ENCODE results near the gene VPS25.

VPS25 gene

DNA sequence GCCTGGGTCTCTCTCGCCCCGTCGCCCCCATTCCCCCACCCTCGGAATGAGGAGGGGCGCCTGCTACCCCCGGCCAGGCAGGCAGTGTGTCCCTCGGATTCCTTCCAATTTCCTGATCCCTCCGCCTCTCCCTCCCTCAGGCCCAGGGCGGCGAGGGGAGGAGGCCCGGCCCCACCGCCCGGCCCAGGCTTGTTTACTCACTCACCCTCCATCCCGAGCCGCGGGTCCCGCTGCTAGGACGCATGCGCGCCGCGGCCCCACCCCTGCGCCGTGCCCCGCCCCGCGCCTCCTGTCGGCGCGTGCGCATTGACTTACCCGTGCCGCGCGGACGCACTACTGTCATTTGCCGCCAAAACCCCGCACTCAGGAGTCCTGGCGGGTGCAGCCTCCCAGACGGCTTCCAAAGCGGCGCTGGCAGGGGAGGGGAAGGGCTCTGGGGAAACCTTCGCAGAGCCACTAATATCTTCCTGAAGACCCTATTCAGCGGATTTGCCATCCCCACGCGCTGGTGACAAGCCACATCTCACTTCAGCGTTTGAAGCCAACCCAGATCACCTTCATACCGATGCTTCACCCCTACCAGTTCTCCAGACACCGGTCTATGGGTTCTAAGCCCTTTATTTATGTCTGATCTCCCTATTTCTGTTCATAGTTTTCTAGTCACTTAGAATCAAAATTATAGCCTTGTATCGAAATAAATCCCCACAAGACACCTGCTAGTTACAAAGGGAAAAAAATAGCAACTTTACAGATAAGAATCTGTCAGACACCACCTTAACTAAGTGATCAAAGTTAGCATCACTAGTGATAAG is 28.2 kb upstream of the VPS25 start, which contains the start of gene EZH1 (continued):
- TF ChIP-seq ZNF629 (tag by site-specific recombination; IDR thresholded peaks at IDR 0.05) (no peak), ZNF202 (tag by site-specific recombination; IDR thresholded peaks at IDR 0.05; ENCODE audit: borderline replicate concordance) (no peak), RBAK (tag by site-specific recombination; IDR thresholded peaks at IDR 0.05) (no peak), GFI1B (tag by site-specific recombination; IDR thresholded peaks at IDR 0.05) (no peak), ZBTB7A (tag by site-specific recombination; IDR thresholded peaks at IDR 0.05; ENCODE audit: low read depth) (no peak), ZNF114 (tag by site-specific recombination; IDR thresholded peaks at IDR 0.05) (no peak), ZNF169 (tag by site-specific recombination; IDR thresholded peaks at IDR 0.05) (no peak), ZNF146 (tag by site-specific recombination; IDR thresholded peaks at IDR 0.05) (no peak), ZEB2 (tag by site-specific recombination; IDR thresholded peaks at IDR 0.05) (0 out of 2 replicates have a peak, but pooled peaks have one; percentile 39), OVOL3 (tag by site-specific recombination; IDR thresholded peaks at IDR 0.05) (no peak), ZNF48 (tag by site-specific recombination; IDR thresholded peaks at IDR 0.05) (no peak), ZNF140 (tag by site-specific recombination; IDR thresholded peaks at IDR 0.05) (no peak), ZNF777 (tag by site-specific recombination; IDR thresholded peaks at IDR 0.05; ENCODE audit: borderline replicate concordance) (peak; percentile 92), ZNF37A (tag by site-specific recombination; IDR thresholded peaks at IDR 0.05) (no peak), ZNF10 (tag by site-specific recombination; IDR thresholded peaks at IDR 0.05) (no peak), ZNF501 (tag by site-specific recombination; IDR thresholded peaks at IDR 0.05) (no peak; the same call in 1 of the 2 replicates), BCL11B (tag by site-specific recombination; IDR thresholded peaks at IDR 0.05; ENCODE audit: low read depth) (no peak), ZNF677 (tag by site-specific recombination; IDR thresholded peaks at IDR 0.05) (no peak), YY2 (tag by site-specific recombination; IDR thresholded peaks at IDR 0.05) (no peak), ZIC2 (tag by site-specific recombination; IDR thresholded peaks at IDR 0.05) (peak; percentile 17; the same call in 1 of the 2 replicates), ZNF433 (tag by site-specific recombination; IDR thresholded peaks at IDR 0.05; ENCODE audit: low read depth) (no peak), ZNF529 (tag by site-specific recombination; IDR thresholded peaks at IDR 0.05; ENCODE audit: insufficient replicate concordance) (no peak), ZNF2 (tag by site-specific recombination; IDR thresholded peaks at IDR 0.05) (no peak), ZNF510 (tag by site-specific recombination; IDR thresholded peaks at IDR 0.05; ENCODE audit: insufficient replicate concordance) (no peak), MEIS1 (CRISPR knock-in tag; IDR thresholded peaks at IDR 0.05; ENCODE audit: borderline replicate concordance) (no peak), ZBTB48 (tag by site-specific recombination; IDR thresholded peaks at IDR 0.05) (no peak), ZNF626 (tag by site-specific recombination; IDR thresholded peaks at IDR 0.05) (no peak), SP7 (tag by site-specific recombination; IDR thresholded peaks at IDR 0.05) (peak; percentile 49), KLF7 (tag by site-specific recombination; IDR thresholded peaks at IDR 0.05; ENCODE audit: borderline replicate concordance) (0 out of 2 replicates have a peak, but pooled peaks have one; percentile 2), ZNF292 (tag by site-specific recombination; IDR thresholded peaks at IDR 0.05; ENCODE audit: borderline replicate concordance, low read depth) (no peak), ZFP69B (tag by site-specific recombination; IDR thresholded peaks at IDR 0.05) (peak; percentile 89), ZNF24 (tag by site-specific recombination; IDR thresholded peaks at IDR 0.05) (no peak; the same call in 1 of the 2 replicates), ZNF544 (tag by site-specific recombination; IDR thresholded peaks at IDR 0.05) (no peak), ZBTB1 (tag by site-specific recombination; IDR thresholded peaks at IDR 0.05) (no peak), ZNF558 (tag by site-specific recombination; IDR thresholded peaks at IDR 0.05) (no peak), ZNF214 (tag by site-specific recombination; IDR thresholded peaks at IDR 0.05; ENCODE audit: borderline replicate concordance) (no peak), ZBTB17 (tag by site-specific recombination; IDR thresholded peaks at IDR 0.05) (no peak), FEZF1 (tag by site-specific recombination; IDR thresholded peaks at IDR 0.05) (no peak)
- TF ChIP-seq, protein P1, sequence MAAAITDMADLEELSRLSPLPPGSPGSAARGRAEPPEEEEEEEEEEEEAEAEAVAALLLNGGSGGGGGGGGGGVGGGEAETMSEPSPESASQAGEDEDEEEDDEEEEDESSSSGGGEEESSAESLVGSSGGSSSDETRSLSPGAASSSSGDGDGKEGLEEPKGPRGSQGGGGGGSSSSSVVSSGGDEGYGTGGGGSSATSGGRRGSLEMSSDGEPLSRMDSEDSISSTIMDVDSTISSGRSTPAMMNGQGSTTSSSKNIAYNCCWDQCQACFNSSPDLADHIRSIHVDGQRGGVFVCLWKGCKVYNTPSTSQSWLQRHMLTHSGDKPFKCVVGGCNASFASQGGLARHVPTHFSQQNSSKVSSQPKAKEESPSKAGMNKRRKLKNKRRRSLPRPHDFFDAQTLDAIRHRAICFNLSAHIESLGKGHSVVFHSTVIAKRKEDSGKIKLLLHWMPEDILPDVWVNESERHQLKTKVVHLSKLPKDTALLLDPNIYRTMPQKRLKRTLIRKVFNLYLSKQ (tag by site-specific recombination; IDR thresholded peaks at IDR 0.05; ENCODE audit: borderline replicate concordance): no peak
- TF ChIP-seq, protein P2, sequence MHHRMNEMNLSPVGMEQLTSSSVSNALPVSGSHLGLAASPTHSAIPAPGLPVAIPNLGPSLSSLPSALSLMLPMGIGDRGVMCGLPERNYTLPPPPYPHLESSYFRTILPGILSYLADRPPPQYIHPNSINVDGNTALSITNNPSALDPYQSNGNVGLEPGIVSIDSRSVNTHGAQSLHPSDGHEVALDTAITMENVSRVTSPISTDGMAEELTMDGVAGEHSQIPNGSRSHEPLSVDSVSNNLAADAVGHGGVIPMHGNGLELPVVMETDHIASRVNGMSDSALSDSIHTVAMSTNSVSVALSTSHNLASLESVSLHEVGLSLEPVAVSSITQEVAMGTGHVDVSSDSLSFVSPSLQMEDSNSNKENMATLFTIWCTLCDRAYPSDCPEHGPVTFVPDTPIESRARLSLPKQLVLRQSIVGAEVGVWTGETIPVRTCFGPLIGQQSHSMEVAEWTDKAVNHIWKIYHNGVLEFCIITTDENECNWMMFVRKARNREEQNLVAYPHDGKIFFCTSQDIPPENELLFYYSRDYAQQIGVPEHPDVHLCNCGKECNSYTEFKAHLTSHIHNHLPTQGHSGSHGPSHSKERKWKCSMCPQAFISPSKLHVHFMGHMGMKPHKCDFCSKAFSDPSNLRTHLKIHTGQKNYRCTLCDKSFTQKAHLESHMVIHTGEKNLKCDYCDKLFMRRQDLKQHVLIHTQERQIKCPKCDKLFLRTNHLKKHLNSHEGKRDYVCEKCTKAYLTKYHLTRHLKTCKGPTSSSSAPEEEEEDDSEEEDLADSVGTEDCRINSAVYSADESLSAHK (tag by site-specific recombination; IDR thresholded peaks at IDR 0.05): no peak
